ENCODE measurements around the gene DNAJC12. TPM values are rescaled to one million over a fixed set of nuclear protein-coding genes. Genes with fewer than 3 reads are reported as not detected.

The DNAJC12 gene
- total RNA-seq, 1 donor from 2014 or later, result 4.1 TPM

DNA sequence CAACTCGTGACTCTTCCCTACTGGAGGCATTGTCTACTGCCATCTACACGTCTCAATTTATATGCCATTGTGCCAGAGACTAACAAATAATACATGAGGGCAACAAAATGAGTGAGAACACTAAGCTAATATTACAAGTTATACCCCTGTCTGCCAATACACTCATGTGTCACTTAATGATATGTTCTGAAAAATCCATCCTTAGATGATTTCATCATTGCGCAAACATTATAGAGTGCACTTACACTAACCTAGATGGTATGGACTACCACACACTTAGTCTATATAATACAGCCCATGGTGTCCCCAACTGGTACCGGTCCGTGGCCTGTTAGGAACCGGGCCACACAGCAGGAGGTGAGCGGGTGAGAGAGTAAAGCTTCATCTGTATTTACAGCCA, 77.7 kb downstream of the DNAJC12 start:
- no peak for DNase-seq

Other genes starting within 250 kb of the DNAJC12 start
- gene CTNNA3, start 142.0 kb downstream of the DNAJC12 start, total RNA-seq, result under 0.01 TPM in 1 of 2 replicates, not detected in the other
- 11.7 and 14.9 TPM in 2 replicates for gene SIRT1, start 46.5 kb upstream of the DNAJC12 start, total RNA-seq
- 51.7 and 73.9 TPM in 2 replicates for gene HERC4, start 237.1 kb upstream of the DNAJC12 start, total RNA-seq